Fibroblast of the aortic adventitia (primary cell): Measurements from ENCODE around the gene COLEC12. TPM values are rescaled to one million over a fixed set of nuclear protein-coding genes. Genes with fewer than 3 reads are reported as not detected.
A peak's percentile ranks its signal among the peaks of the same experiment; 100 is the strongest.

Experiments used
- DNase-seq: peaks from one replicate; pipeline ENCODE4 v3.0.0-alpha.2; 2010; ENCODE audit warnings: low read depth
- H3K4me3 ChIP-seq: 2 replicates; pipeline ENCODE4 v1.5.1; 2011; ENCODE audit warnings: low read depth, mild to moderate bottlenecking, control low read depth, low read length, moderate library complexity
- CTCF ChIP-seq: IDR thresholded peaks from 2 replicates; pipeline ENCODE4 v1.5.1; 2011; ENCODE audit warnings: mild to moderate bottlenecking, low read length, control low read depth, inconsistent platforms; ENCODE audit not compliant: insufficient read depth
- total RNA-seq: library from RNA; depleted of rRNA; stranded (reverse); fragments of >200 nt; gene quantifications from 2 replicates; pipeline ENCODE4 v1.2.3, GENCODE V29; 2012; ENCODE audit warnings: low replicate concordance

Gene COLEC12
- total RNA-seq, 1 donor, result 109 TPM

- peak overlapping the region; percentile 6 for H3K4me3 ChIP-seq
Measured at GRCh38 chr18:457521-458412, 42.7 kb downstream of the COLEC12 start.

DNA sequence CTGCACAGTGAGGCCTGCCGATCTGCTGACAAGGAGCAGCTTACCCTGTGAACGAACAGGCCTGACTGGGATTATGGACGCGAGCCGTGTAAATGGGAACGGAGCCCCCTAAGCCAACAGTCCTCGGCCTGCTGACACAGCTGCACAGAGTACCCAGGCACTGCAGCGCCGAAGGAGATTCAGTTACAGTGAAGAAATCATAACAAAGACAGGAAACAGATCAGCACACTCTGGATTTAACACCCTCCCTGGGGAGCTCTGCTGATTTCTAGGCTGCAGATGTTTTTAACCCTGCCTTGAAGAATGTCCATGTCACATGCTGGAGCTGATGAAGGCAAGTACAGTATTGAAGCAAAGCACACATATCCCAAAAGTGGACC is 43.4 kb downstream of the COLEC12 start:
- peak overlapping the region; percentile 55 for H3K4me3 ChIP-seq
- TF ChIP-seq CTCF, result no peak
- peak; percentile 95 for DNase-seq

More at GRCh38 chr18:457521-458412, 42.7 kb downstream of the COLEC12 start:
- no peak for TF ChIP-seq CTCF
- peak; percentile 86 for DNase-seq

- H3K4me3 ChIP-seq, result peak overlapping the region; percentile 55
- DNase-seq, result peak; percentile 92
- no peak for TF ChIP-seq CTCF
Measured at GRCh38 chr18:456361-457139, 44.0 kb downstream of the COLEC12 start.

DNA sequence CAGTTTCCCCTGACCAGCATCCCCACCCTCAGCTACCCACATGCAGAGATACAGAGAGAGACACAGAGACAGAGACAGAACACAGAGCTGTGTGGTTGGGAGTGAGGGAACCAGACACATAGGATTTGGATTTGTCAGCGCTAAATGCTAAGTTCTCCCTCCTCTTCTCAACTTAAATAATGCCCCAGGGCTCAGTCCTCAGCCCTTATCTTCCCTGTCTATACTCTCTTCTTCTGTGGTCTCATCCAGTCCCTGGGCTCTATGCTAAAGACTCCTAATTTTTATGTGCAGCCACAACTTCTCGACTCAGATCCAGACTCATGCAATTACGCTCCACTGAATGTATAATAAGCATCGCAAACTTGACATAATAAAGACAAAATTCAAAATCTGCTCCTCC is 47.1 kb downstream of the COLEC12 start:
- H3K4me3 ChIP-seq, result no peak overlapping the region
- TF ChIP-seq CTCF, result no peak
- DNase-seq, result no peak

DNA sequence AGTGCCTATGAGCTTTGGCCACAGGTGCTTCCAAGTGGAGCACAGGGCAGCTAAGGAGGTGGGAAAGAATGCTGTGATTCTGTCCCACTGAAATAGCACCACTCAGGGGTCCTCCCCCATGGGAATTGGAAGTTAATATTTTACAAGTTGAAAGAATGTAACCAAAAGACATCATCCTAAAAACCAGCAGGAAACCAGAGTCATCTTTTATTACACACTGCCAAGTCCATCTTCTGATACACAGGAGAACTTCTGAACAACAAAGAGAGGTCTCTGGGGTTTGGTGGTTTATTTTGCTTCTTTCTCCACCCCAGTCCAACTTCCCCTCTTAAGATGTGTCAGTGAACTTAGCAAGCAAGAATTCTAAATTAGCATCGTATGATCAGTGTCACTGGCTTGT is 47.7 kb downstream of the COLEC12 start:
- no peak for TF ChIP-seq CTCF
- no peak for DNase-seq
- no peak overlapping the region for H3K4me3 ChIP-seq

GRCh38 chr18:449374-449773 is 51.1 kb downstream of the COLEC12 start:
- no peak overlapping the region for H3K4me3 ChIP-seq
- TF ChIP-seq CTCF, result no peak
- peak; percentile 38 for DNase-seq
